Progenitor cell of endocrine pancreas (in vitro differentiated cells): Measurements from ENCODE around the gene WASF1. TPM values are rescaled to one million over a fixed set of nuclear protein-coding genes. Genes with fewer than 3 reads are reported as not detected.

Experiments
- DNase-seq: peaks from one replicate; pipeline ENCODE4 v3.0.0; 2021; ENCODE audit warnings: low spot score; ENCODE audit not compliant: unreplicated experiment
- H3K27ac Mint-ChIP-seq: 2 replicates; pipeline ENCODE4 v1.8.0; 2021; ENCODE audit warnings: mild to moderate bottlenecking, moderate library complexity, mixed read lengths
- H3K27me3 Mint-ChIP-seq: 2 replicates; pipeline ENCODE4 v1.8.0; 2021; ENCODE audit warnings: mixed read lengths
- H3K36me3 Mint-ChIP-seq: 2 replicates; pipeline ENCODE4 v1.8.0; 2022; ENCODE audit warnings: mixed read lengths; ENCODE audit not compliant: insufficient read depth
- H3K4me1 Mint-ChIP-seq: 2 replicates; pipeline ENCODE4 v1.8.0; 2021; ENCODE audit warnings: low read depth, mixed read lengths
- H3K4me3 Mint-ChIP-seq: 2 replicates; pipeline ENCODE4 v1.8.0; 2021; ENCODE audit warnings: low read depth, mild to moderate bottlenecking, moderate library complexity, mixed read lengths
- H3K9me3 Mint-ChIP-seq: 2 replicates; pipeline ENCODE4 v1.8.0; 2021; ENCODE audit warnings: low read depth, mixed read lengths
- CTCF ChIP-seq: fragments of 200-600 bp; sonication (generic); IDR thresholded peaks from one replicate; pipeline ENCODE4 v1.5.0; 2021; ENCODE audit warnings: antibody characterized with exemption, mild to moderate bottlenecking; ENCODE audit not compliant: unreplicated experiment
- total RNA-seq: library from RNA; stranded (reverse); gene quantifications from 2 replicates; pipeline ENCODE4 v1.2.1, GENCODE V29; 2021

The WASF1 gene
- total RNA-seq, 1 donor from 2014 or later, result 46.4 TPM

DNA sequence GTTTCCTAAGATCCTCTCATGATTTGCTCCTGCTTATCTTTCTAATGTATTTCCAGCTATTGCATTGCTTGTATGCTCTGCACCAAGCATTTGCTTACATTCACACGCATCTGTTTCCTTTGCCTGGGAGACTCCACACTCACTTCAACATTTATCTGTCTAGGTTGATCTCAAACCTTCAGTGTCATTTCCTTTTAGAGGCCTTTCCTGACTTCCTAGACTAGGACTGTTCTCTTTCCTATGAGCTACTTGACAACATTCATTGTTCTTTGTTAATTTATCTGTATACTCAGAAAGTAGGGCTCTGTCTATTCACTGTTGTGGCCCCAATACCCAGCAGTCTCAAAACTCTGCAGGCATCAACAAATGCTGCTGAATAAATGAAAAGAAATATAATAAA, 84.4 kb downstream of the WASF1 start:
- no peaks in the 10 kb centered on the region for H3K27me3 Mint-ChIP-seq
- no peak overlapping the region for H3K27ac Mint-ChIP-seq
- H3K9me3 Mint-ChIP-seq, result no peaks in the 10 kb centered on the region

DNA sequence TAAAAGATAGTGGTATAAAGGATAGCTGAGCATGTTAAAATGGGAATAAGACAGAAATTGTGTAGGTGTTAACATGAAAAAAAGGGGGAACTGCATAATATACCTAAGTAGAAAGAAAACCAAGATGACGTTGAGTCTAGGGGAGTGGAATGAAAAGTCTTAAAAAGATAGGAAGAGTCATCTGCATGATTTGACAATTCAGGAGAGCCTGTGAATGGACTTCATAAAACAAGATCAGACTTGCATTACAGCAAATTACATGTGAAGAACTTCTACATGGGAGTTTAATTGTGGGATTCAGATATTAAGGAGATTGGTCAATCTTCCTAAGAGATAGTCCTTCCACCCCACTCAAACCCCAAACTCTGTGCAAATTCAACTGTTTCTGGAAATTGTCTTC, 85.5 kb downstream of the WASF1 start:
- Mint-ChIP-seq H3K4me1 (peaks cover 4% of the 10 kb centered on the region), H3K9me3 (peaks cover 3% of the 10 kb centered on the region), H3K27ac (no peak overlapping the region), H3K36me3 (peaks cover 11% of the 10 kb centered on the region), H3K27me3 (no peaks in the 10 kb centered on the region), H3K4me3 (no peak overlapping the region)
- no peak for TF ChIP-seq CTCF
- DNase-seq, result no peak

More for the DNA sequence above, 84.4 kb downstream of the WASF1 start:
- Mint-ChIP-seq H3K4me3 (no peak overlapping the region), H3K4me1 (peaks cover 4% of the 10 kb centered on the region), H3K36me3 (peaks cover 9% of the 10 kb centered on the region)
- TF ChIP-seq CTCF, result no peak
- DNase-seq, result no peak

DNA sequence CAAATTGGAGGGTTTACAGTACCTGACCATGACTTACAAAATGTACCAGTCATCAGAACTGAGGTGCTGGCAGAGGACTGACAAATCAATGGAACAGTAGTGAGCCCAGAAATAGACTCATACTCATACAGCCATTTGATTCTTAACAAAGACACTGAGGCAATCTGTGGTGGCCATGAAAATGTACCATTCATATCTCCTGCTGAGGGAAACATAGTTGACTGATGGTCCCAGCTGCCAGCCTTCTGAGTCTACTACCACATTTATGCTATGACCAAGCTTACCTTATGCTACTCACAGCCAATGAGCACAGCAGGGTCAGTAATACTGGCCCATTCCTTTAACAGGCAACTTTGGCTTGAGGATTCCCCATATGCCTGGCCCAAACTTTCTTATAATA, 88.6 kb downstream of the WASF1 start:
- Mint-ChIP-seq H3K4me1 (no peaks in the 10 kb centered on the region), H3K9me3 (peaks cover 3% of the 10 kb centered on the region), H3K27ac (no peak overlapping the region), H3K4me3 (no peak overlapping the region), H3K27me3 (no peaks in the 10 kb centered on the region), H3K36me3 (peaks cover 6% of the 10 kb centered on the region)
- TF ChIP-seq CTCF, result no peak
- DNase-seq, result no peak

- peaks cover 6% of the 10 kb centered on the region for H3K36me3 Mint-ChIP-seq
- H3K4me3 Mint-ChIP-seq, result no peak overlapping the region
- H3K27ac Mint-ChIP-seq, result no peak overlapping the region
- no peak for DNase-seq
- peaks cover 3% of the 10 kb centered on the region for H3K9me3 Mint-ChIP-seq
- no peaks in the 10 kb centered on the region for H3K27me3 Mint-ChIP-seq
- no peak for TF ChIP-seq CTCF
- H3K4me1 Mint-ChIP-seq, result no peaks in the 10 kb centered on the region
These were observed 90.1 kb downstream of the WASF1 start for GRCh38 chr6:110089323-110089722.

- peaks cover 3% of the 10 kb centered on the region for H3K36me3 Mint-ChIP-seq
- H3K27ac Mint-ChIP-seq, result no peak overlapping the region
- no peaks in the 10 kb centered on the region for H3K27me3 Mint-ChIP-seq
- peaks cover 6% of the 10 kb centered on the region for H3K9me3 Mint-ChIP-seq
- H3K4me3 Mint-ChIP-seq, result no peak overlapping the region
- DNase-seq, result no peak
- no peak for TF ChIP-seq CTCF
- no peaks in the 10 kb centered on the region for H3K4me1 Mint-ChIP-seq
These were observed 94.2 kb downstream of the WASF1 start for GRCh38 chr6:110085285-110085684.
